Measurements from ENCODE around the gene SF3A2.
"Not testable (repeated sequence)": the region's sequence is repeated elsewhere in the genome, so short reads cannot be mapped to it uniquely, and the experiment has no call there.

SF3A2 gene, protein sequence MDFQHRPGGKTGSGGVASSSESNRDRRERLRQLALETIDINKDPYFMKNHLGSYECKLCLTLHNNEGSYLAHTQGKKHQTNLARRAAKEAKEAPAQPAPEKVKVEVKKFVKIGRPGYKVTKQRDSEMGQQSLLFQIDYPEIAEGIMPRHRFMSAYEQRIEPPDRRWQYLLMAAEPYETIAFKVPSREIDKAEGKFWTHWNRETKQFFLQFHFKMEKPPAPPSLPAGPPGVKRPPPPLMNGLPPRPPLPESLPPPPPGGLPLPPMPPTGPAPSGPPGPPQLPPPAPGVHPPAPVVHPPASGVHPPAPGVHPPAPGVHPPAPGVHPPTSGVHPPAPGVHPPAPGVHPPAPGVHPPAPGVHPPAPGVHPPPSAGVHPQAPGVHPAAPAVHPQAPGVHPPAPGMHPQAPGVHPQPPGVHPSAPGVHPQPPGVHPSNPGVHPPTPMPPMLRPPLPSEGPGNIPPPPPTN
- total RNA-seq = 79.9 reads per million, percentile 78 among the genes with 10 or more reads in this experiment

DNA sequence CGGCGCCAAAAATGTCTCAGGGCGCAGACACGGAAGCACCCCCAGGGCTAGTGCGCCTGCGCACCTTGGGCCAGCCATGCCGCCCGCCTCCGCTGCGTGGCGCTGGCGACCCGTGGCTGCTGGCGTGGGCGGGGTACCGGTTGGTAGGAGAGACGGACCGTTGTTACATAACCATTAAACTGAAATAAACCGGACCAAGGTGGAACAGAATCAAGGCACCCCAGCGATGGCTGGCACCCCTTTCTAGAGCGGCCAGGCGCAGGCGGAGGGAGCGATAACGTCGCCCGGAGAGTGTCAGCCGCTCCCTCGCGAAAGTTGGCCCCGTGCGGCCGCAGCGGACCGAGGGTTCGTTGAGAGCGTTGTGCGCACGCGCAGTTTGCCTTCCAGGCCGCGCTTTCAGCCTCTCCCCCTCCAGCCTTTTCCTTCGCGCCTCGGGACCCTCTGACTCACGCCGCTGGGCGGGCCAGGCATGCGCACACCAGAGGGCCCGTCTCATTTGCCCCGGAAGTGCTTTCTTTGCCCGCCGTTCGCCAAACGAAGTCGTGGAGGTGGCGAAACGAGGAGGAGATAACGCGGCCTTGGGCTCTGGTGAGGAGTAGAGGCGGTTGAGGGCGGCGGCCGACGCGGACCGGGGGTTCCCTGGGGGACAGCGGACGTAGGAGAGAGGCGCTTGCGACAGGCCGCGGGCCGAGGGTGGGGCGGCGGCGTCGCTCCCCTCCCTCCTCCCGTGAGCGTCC is at the start of gene SF3A2, which contains the start of gene PLEKHJ1:
Gene SF3A2 (plus strand): TSS at position 511 of the 737 bp plus-strand sequence. CDS start 6,595 bp downstream, outside the sequence.
Gene PLEKHJ1 (minus strand): TSS at position 16 of the 737 bp plus-strand sequence. CDS start 81 bp downstream, outside the sequence.
- peak; percentile 96 for DNase-seq

DNA sequence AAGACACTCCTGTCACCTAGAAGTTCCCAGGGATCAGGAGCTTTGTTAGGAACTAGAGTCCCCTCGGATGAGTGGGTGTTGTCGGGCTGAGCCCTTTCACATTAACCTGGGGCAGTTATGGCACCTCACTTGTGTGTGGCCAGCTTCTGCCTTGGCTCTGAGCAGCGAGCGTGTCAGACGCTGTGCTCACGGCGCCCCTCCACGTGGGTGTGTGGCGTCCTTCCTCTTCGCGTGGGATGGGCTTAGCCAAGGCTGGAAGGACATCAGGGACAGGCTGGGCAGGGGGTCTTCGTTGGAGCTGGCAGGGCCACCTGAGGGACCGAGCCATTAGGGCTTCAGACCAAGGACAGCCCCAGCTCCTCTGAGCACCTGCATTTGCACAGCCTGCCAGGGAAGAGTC is 49.5 kb upstream of the SF3A2 start:
- DNase-seq = no peak

DNA sequence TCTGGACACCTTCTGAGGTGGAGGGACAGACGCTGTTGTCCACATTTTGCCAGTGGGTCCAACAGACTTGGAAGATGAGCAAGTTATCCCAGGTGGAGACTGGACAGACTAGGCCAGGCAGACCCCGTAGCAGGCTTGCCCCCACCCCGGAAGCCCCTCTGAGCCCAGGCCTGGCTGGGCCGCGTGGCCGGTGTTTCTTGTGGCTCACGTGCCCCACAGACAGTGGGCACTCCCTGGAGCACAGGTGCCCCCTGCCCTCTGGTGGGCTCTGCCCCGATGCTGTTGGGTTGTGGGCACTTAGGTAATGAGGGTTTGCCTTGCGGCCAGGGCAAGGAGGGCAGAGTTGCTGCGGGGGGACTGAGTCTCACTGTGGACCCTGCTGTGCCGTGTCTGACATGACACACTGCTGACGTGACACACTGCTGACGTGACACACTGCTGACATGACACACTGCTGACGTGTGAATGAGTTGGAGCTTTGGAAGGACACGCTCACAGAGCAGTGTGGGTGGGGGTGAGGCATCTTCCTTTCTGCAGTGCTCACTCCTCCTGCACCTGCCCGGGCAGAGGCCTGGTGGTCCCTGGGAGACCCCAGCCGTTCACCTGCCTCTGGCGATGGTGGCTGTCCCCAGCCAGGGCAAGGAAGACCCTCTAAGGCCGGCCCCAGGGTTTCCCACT is 47.8 kb upstream of the SF3A2 start:
- DNase-seq = no peak

DNA sequence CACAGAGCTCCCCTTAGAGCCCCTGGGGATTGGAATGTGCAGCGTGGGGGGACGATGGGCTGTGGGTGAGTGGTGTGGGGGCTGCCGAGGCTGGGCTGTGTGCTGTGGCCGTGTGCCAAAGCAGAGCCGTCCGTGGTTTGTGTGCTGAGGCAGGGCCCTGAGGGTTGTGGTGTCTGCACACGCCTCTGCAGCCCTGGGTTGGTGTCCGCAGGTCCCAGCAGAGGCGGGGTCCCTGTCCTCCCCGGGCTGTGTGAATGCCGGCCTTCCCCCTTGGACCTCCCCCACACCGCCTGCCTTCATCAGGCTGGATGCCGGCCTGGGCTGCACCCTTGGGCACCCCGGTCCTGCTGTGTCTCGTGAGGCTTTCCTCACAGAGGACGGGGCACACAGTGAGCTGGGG is 46.7 kb upstream of the SF3A2 start:
- DNase-seq = no peak

DNA sequence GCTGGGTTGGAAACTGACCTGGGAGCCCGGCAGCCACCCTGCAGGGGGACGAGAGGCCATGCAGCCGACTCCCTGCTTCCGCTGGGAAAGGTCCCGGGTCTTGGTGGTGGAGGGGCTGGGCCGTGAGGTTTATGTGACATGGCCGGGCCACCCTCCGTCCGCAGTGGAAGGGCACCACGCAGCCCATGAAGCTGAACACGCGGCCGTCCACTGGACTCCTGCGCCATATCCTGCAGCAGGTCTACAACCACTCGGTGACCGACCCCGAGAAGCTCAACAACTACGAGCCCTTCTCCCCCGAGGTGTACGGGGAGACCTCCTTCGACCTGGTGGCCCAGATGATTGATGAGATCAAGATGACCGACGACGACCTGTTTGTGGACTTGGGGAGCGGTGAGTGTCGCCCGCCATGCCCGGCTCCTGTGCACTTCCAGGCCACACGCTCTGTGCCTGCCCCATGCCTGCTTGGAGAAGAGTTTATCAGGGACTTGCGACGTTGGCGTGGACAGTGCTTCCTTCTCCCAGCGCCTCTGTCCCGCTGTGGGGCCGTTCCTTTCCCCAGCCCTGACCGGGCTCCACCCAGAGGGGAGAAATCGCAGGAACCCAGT is 45.7 kb upstream of the SF3A2 start:
- no peak for DNase-seq

DNA sequence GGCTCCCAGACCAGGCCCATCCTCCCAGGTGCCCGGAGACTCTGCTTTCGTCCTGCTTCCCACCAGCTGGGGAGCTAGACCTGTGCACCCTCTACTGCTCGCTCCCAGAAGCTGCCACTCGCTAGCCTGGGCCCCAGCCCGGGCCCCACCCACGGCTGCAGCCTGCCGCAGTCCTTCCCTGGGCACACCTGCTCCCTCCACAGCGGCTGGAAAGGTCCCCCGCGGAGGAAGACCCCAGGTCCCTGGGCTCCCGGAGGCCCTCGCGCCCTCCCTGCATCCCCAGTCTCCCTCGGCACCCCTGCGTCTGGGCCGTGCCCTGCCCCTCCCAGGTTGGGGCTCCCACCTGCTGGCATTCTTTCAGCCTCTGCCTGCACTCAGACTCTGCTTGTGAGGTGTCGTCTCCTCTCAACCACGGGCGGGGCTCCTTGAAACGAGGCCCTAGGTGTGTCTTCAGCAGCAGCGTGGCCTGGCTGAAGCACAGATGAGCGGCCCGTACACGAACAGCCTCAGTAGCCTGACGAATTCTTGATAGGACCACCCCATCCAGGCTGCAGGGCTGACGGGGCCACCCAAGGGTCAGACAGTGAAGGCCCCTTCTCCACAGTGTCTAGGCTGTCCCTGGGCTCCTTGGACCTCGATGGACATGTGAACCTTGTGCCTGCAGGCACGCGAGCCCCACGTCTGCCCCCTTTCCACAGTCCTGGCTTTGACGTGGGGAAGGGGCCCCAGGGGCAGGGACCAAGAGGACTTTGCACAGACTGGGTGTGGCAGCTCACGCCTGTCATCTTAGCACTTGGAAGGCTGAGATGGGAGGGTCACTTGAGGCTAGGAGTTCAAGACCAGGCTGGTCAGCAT is 44.9 kb upstream of the SF3A2 start:
- DNase-seq = no peak

DNA sequence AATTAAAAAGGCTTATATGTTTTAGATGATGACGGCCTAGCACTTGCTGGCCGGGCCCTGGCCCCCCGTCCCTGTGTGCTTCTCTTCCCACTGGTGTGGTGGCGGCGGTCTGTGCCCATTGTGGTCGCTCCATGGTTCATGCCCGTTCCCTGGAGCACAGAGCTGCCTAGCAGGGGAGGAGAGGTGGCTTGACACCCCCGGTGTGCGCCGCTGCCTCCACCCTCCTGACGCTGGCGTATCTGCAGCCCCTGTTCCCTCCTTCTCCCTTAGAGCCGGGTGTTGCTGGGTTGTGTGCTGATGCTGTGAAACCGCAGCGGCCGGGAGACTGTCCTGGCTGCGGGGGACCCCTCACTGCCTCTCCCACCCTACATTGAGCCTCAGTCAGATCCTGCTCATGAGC is 43.8 kb upstream of the SF3A2 start:
- no peak for DNase-seq

DNA sequence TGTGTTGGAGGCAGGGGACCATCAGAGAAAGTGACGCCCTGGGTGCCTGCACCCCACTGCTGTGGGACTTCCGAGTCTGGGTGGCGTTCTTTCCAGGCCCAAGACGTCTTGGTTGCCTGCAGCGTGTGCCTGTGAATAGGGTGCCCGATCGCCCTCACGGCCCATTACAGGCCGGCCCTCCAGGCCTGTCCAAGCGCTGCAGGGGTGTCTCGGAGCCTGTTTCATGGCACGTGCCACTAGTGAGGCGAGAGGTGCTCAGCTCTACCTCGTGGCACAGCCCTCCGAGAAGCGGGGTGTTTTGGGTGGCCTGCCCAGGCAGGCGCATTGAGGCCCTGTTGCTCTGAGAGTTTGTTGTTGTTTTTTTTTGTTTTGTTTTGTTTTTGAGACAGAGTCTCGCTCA is 42.8 kb upstream of the SF3A2 start:
- no peak for DNase-seq

DNA sequence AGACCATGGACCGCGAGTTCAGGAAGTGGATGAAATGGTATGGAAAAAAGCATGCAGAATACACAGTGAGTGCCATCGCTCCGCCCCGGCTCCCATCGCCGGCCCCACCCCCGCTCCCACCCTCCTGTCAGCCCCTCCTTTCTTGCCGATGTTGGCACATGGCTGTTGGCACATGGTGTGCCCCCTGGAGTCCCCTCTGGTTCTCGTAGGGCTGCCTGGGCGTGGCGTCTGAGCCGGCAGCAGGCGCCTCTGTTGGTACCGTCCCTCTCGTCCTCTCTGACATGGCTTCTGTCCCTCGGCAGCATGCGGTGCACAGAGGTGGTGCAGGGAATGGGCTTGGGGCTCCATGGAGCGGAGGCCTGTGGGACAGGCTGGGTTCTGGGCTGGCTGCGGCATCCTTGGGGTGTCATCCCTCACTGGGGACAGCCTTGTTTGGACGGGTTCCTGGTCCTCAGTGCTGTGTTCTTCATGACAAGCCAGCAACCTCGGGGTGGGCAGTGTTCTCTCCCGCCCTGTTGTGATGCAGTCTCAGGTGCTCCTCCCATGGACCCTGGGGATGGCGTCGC is 42.0 kb upstream of the SF3A2 start:
- DNase-seq = no peak

DNA sequence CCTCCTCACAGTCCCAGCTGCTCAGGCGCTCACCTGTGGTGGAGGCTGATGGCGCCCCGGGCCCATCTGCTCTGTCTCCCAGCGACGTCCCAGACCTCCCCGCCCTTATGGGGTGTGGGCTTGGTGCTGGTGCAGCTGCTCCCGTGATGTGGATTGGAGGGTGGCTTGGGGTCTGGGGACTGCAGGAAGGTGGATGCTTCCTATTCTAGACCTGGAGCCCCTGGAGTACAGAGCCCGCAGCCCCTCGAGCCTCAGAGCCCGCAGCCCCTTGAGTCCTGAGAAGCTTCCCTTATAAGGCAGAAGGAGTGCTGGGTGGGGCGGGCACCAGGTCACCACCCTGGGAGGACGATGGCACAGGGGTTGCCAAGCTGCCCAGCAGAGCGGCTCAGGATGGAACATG is 41.3 kb upstream of the SF3A2 start:
- DNase-seq = no peak

DNA sequence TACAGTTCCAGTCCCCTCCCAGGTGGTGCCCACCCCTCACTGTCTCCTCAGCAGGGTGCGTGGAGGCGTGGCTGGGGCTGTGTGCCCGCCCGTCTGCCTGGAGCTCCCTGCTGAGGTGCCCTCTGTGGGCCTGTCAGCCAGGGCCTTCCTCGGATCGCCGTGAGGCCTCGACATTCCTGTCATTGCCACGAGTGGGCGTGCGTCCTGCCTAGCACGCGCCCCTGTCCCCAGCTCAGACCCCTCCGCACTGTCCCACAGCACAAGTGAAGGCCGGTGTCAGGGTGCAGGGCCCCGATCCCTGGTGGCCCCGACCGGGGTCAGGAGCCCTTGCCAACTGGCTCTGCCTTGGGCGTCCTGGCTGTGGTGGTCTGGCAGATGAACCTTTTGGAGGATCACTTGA is 40.7 kb upstream of the SF3A2 start:
- DNase-seq = no peak

DNA sequence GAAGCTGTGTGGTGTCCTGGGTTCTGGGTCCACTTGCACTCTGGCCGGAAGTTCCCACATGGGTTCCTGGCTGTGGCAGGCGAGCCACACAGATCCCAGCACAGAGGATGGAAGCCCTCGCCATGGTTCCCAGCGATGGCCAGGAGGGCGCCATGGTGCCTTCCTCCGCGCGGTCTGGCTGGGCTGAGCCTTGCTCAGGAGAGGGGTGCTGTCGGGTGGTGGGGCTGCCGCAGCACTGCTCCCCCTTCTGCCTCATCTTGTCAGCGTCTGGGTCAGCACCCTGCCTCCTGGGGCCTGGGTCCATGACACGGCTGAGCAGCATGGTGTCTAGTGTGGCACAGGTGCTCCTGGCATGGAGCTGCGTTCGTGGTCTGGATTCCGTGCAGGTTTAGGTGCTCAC is 39.4 kb upstream of the SF3A2 start:
- DNase-seq = no peak

DNA sequence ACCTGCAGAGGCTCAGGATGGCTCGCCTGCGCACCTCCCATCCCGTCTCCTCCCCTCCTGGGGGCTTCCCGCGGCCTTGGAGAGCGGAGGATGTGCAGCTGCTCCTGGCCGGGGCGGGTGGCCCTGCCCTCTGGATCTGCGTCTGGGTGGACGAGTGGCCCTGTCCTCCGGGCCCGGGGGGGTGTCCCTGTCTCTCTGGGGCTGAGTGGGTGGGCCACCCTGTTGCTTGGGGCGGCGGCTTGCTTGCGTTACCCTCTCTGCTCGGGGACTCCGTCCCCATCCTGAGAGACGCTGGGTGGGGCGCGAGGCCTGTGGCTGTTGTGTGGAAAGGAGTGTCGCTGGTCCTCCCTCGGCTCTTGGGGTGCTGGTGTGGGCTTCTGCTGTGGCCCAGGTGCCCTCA is 38.3 kb upstream of the SF3A2 start:
- no peak for DNase-seq

DNA sequence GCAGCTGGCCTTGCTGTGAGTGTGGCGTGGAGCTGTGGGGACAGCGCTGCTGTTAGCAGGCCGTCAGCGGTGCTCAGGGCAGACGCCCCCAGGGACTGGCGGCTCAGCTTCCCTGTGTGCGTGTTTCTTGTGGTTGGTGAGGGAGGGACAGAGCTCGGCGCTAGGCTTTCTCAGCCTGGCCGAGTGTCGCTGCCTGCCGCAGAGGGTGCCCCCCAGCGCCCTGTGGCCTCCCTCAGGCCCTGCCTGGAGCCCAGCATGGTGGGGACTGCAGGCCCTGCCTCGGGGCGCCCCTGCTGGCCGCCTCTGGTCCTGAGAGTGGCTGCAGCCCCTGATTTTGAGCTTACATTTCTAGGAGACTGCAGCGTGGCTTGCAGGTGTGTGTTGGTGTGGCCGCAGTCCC is 37.4 kb upstream of the SF3A2 start:
- DNase-seq = no peak

DNA sequence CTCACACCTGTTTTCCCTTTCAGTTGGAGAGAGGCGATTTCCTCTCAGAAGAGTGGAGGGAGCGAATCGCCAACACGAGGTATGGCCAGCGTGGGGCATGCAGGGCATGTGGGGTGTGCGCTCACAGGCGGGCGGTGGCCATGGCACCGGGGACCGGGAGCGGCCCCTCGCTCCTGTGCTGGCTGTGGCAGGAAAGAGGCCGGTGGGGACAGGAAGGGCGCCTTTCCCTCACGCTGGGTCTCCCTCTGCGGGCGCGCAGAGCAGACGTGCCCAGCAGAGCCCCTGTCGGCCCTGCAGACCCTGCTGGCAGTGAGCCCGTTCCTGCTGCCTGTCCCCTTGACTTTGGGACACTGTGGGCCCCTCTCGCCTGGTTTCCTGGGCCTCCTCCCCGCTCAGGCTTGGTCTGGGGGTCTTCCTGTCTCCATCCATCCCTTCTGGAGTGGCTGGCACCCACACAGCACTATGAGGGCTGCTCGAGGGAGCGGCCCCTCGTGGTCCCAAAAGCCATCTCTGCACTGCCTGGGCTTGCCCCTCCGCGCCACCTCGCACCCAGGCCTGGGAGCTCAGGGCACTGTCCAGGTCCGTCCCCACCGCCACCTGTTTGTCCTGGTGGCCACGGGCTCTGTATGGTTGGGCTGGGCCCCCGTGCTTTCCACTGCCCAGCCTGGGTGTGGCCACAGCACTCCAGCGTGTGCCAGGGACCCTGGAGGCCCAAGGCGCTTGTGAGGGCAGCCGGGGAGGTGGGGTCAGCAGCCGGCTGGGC is 36.6 kb upstream of the SF3A2 start:
- no peak for DNase-seq

DNA sequence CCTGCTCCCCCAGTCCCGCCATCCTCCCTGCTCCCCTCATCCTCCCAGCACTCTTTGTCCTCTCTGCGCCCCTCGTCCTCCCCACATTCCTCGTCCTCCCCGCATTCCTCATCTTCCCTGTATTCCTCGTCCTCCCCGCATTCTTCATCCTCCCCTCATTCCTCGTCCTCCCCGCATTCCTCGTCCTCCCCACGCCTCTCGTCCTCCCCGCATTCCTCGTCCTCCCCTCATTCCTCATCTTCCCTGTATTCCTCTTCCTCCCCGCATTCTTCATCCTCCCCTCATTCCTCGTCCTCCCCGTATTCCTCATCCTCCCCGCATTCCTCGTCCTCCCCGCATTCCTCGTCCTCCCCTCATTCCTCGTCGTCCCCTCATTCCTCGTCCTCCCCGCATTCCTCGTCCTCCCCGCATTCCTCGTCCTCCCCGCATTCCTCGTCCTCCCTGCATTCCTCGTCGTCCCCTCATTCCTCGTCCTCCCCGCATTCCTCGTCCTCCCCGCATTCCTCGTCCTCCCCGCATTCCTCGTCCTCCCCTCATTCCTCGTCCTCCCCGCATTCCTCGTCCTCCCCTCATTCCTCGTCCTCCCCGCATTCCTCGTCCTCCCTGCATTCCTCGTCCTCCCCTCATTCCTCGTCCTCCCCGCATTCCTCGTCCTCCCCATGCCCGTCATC is 35.9 kb upstream of the SF3A2 start:
- not testable (repeated sequence) for DNase-seq

DNA sequence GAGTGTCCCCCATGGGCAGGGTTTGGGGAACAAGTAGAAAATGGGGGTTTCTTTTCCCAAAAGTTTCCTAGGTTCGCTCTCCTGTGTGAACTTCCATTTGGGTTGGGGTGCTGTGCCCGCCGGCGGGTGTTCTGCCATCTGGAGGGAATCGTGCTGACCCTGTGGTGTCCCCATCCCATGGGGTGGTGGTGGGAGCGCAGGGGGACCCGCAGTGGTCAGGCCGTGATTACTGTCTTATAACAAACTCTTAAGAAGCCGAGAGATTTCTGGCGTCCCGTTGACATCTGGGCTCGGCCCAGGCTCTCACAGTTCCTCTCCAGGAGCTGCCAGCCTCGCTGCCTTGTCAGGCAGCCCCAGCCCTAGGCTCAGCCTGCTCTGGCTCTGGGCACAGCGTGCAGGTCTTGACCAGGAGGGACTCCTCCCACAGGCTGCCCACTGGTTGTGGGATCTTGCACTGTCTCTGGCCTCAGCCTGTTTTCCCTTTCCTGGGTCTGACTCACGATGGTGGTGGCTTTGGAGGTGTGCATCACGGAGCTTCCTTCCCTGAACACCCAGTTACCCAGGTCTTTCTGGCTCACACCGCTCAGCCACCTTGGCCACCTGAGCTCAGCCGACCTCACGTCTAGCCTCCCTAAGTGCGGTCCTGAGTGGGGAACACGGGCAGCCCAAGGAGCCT is 35.0 kb upstream of the SF3A2 start:
- DNase-seq = no peak

DNA sequence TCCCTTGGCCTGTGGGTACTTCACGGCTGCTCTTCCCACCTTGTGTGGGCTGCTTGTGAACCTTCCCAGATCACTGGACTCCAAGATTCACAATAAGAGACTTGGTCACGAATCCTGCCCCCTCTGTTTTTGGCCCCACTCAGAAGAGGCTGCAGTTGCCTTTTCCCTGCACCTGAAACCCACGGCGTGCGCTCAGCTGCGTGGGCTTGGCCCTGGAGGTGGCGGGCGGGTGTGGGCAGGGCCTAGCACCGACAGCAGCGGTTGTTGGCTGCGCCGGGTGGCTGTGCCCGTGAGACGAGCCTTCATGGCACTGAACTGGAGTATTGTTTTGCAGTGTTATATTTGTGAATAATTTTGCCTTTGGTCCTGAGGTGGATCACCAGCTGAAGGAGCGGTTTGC is 34.3 kb upstream of the SF3A2 start:
- no peak for DNase-seq

DNA sequence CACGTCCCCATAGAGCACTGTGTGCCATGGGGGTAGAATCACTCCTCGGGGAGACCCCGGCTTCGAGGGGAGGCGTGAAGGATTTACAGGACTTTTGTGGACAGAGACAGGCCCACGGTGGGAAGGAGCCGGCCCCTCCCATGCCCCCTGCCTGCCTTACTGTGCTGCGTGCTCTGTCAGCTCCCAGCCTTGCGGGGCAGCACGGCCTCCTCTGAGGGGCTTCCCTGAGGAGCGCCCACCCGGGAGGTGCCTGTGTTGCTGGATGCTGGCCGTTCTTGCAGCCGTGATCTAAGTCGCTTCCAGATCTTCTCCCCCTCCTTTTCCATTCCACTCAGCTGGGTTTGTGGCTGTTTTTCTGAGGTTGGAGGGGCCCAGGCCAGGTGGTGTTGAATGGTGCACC is 29.6 kb upstream of the SF3A2 start:
- no peak for DNase-seq
